ENCODE measurements around the gene AP5M1.

AP5M1 gene

GRCh38 chr14:57302883-57303282 is 34.1 kb downstream of the AP5M1 start:
- CTCF ChIA-PET: no interaction called here

GRCh38 chr14:57314396-57315089 is 45.8 kb downstream of the AP5M1 start:
- POLR2A ChIA-PET (ENCODE audit: low non-redundant PET): no interaction called here
- no peak for DNase-seq (ENCODE audit: low spot score)
- CTCF ChIA-PET: no interaction called here
- no peak for TF ChIP-seq CTCF (conservative IDR thresholded peaks at IDR 0.05; ENCODE audit: low read depth)
- no peak overlapping the region for H3K27ac ChIP-seq

More at GRCh38 chr14:57302883-57303282, 34.1 kb downstream of the AP5M1 start:
- no peak for TF ChIP-seq CTCF (conservative IDR thresholded peaks at IDR 0.05; ENCODE audit: low read depth)
- H3K27ac ChIP-seq: no peak overlapping the region
- DNase-seq (ENCODE audit: low spot score): no peak
- POLR2A ChIA-PET (ENCODE audit: low non-redundant PET): no interaction called here

GRCh38 chr14:57317248-57317833 is 48.6 kb downstream of the AP5M1 start:
- CTCF ChIA-PET: no interaction called here
- DNase-seq (ENCODE audit: low spot score): peak; percentile 71

GRCh38 chr14:57319636-57320192 is 50.9 kb downstream of the AP5M1 start:
- CTCF ChIA-PET: interaction anchor here (0.8 kb wide), 1 partner anchor 375 kb away, joined by 3 read pairs; no protein-coding TSS in a partner anchor

More at GRCh38 chr14:57317248-57317833, 48.6 kb downstream of the AP5M1 start:
- no peak overlapping the region for H3K27ac ChIP-seq
- POLR2A ChIA-PET (ENCODE audit: low non-redundant PET): no interaction called here
- peak; percentile 75 for TF ChIP-seq CTCF (conservative IDR thresholded peaks at IDR 0.05; ENCODE audit: low read depth)

GRCh38 chr14:57323721-57324120 is 55.0 kb downstream of the AP5M1 start:
- ChIA-PET CTCF (no interaction called here), POLR2A (ENCODE audit: low non-redundant PET) (interaction anchor here (0.5 kb wide), 1 partner anchor 744 kb away, joined by 4 read pairs; the partner anchor contains the start of gene TMEM260)
- H3K27ac ChIP-seq: no peak overlapping the region
- no peak for DNase-seq (ENCODE audit: low spot score)
- TF ChIP-seq CTCF (conservative IDR thresholded peaks at IDR 0.05; ENCODE audit: low read depth): no peak

More at GRCh38 chr14:57319636-57320192, 50.9 kb downstream of the AP5M1 start:
- no peak overlapping the region for H3K27ac ChIP-seq
- POLR2A ChIA-PET (ENCODE audit: low non-redundant PET): no interaction called here
- no peak for DNase-seq (ENCODE audit: low spot score)
- TF ChIP-seq CTCF (conservative IDR thresholded peaks at IDR 0.05; ENCODE audit: low read depth): no peak

GRCh38 chr14:57326253-57326652 is 57.5 kb downstream of the AP5M1 start:
- DNase-seq (ENCODE audit: low spot score): no peak
- TF ChIP-seq CTCF (conservative IDR thresholded peaks at IDR 0.05; ENCODE audit: low read depth): no peak
- CTCF ChIA-PET: no interaction called here
- POLR2A ChIA-PET (ENCODE audit: low non-redundant PET): no interaction called here
- no peak overlapping the region for H3K27ac ChIP-seq

All from RWPE1 (cell line).